Stimulated activated naive CD4-positive, alpha-beta T cell treated with Interleukin-2 at 50 U/mL for 16 hours (primary cell): ENCODE data around the gene LAT.
"Not testable (repeated sequence)": the region's sequence is repeated elsewhere in the genome, so short reads cannot be mapped to it uniquely, and the experiment has no call there.

Experiments
- DNase-seq: peaks from one replicate; lab custom pipeline; 2025; lab: John Stamatoyannopoulos, UW

Gene LAT

GRCh38 chr16:28984619-28985135 lies at the start of gene LAT:
Gene LAT, plus strand, starts transcription at chr16:28985052. Its CDS starts 366 bp downstream, at chr16:28985418.
- peak; percentile 70 for DNase-seq

GRCh38 chr16:28935346-28935745 lies 49.5 kb upstream of the LAT start:
- no peak for DNase-seq

GRCh38 chr16:28935924-28936783 lies 48.7 kb upstream of the LAT start:
- DNase-seq = peak; percentile 69

- no peak for DNase-seq
Measured at GRCh38 chr16:28936784-28937155, 48.1 kb upstream of the LAT start.

- no peak for DNase-seq
Measured at GRCh38 chr16:28937222-28937876, 47.5 kb upstream of the LAT start.

GRCh38 chr16:28938721-28939120 lies 46.1 kb upstream of the LAT start:
- DNase-seq = no peak

- DNase-seq = not testable (repeated sequence)
Measured at GRCh38 chr16:28939825-28940224, 45.0 kb upstream of the LAT start.

GRCh38 chr16:28943281-28943680 lies 41.6 kb upstream of the LAT start:
- DNase-seq = no peak

GRCh38 chr16:28946681-28947080 lies 38.2 kb upstream of the LAT start:
- no peak for DNase-seq

GRCh38 chr16:28950648-28951409 lies 34.0 kb upstream of the LAT start, which contains the start of gene NFATC2IP:
Gene NFATC2IP, plus strand, starts transcription at chr16:28950937. Its CDS starts 75 bp downstream, at chr16:28951012.
- peak; percentile 100 for DNase-seq

- no peak for DNase-seq
Measured at GRCh38 chr16:28951410-28951943, 33.4 kb upstream of the LAT start.

GRCh38 chr16:28958216-28958615 lies 26.6 kb upstream of the LAT start:
- DNase-seq = no peak

GRCh38 chr16:28958836-28959235 lies 26.0 kb upstream of the LAT start:
- DNase-seq = no peak

GRCh38 chr16:28964072-28964471 lies 20.8 kb upstream of the LAT start:
- DNase-seq = no peak

- DNase-seq = no peak
Measured at GRCh38 chr16:28964496-28964895, 20.4 kb upstream of the LAT start.

GRCh38 chr16:28967156-28967555 lies 17.7 kb upstream of the LAT start:
- no peak for DNase-seq

GRCh38 chr16:28969696-28970095 lies 15.2 kb upstream of the LAT start:
- not testable (repeated sequence) for DNase-seq

- DNase-seq = peak; percentile 9
Measured at GRCh38 chr16:28974007-28974436, 10.8 kb upstream of the LAT start.

GRCh38 chr16:28974437-28975157 lies 10.3 kb upstream of the LAT start, which contains the start of gene SPNS1:
Gene SPNS1, plus strand, starts transcription at chr16:28974778. Its CDS starts 374 bp downstream, at chr16:28975152.
- peak; percentile 90 for DNase-seq

GRCh38 chr16:28975158-28975599 lies 9.7 kb upstream of the LAT start:
- no peak for DNase-seq
